Subcutaneous adipose tissue (tissue), 4 donors: ENCODE data around the gene GSTA5. TPM values are rescaled to one million over a fixed set of nuclear protein-coding genes. Genes with fewer than 3 reads are reported as not detected.

ENCODE experiments used
- total RNA-seq, 4 donors: library from RNA; depleted of rRNA; stranded (reverse); fragments of >200 nt; gene quantifications; one replicate each; pipeline ENCODE4 v1.1.0, GENCODE V29; 2016
- TF ChIP-seq, protein P1 (sequence below): fragments of 450-650 bp; IDR thresholded peaks from one replicate; pipeline ENCODE4 v1.5.1; 2016; ENCODE audit warnings: low read depth, mild to moderate bottlenecking, control low read depth, antibody characterized with exemption, moderate library complexity

The GSTA5 gene
- total RNA-seq = not detected

DNA sequence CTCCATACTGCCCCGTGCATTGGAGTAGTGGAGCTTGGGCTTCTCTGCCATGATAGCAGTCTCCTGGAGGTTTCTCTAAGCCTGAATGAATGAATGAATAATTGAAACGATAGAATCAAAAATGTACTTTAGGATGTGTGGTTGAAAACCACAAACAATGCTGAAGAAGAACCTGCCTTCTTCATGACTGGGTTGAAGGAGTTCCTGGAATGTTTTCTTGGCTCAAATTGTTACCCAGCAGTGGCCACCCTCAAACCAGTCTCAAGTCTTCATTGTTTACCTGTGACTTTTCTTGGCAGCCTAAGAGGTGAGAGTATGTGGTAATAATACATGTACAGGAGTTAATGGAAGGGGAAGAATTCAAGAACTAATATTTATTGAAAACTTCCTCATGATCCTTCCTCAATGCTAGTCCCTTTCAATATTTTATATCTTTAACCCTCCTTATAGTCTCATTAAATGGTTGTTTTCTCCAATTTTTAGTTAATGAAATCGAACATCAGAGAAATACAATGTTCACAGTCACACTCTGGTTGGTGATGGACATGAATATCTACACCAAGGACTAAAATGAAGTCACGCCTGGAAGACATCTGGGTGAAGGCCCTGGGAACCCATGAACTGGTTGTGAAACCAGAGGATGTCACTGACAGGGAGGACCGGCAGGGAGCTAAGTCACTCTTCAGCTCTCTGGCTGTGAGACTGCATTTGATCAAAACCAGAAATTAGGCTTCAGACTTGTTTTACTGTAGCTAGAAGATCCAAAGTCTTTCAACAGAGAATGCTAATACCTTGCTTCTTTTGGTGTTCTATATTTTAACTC is at the start of gene GSTA5:
TSS of gene GSTA5 (minus strand) at position 51 of the 823 bp plus-strand sequence.
- TF ChIP-seq, protein P1, sequence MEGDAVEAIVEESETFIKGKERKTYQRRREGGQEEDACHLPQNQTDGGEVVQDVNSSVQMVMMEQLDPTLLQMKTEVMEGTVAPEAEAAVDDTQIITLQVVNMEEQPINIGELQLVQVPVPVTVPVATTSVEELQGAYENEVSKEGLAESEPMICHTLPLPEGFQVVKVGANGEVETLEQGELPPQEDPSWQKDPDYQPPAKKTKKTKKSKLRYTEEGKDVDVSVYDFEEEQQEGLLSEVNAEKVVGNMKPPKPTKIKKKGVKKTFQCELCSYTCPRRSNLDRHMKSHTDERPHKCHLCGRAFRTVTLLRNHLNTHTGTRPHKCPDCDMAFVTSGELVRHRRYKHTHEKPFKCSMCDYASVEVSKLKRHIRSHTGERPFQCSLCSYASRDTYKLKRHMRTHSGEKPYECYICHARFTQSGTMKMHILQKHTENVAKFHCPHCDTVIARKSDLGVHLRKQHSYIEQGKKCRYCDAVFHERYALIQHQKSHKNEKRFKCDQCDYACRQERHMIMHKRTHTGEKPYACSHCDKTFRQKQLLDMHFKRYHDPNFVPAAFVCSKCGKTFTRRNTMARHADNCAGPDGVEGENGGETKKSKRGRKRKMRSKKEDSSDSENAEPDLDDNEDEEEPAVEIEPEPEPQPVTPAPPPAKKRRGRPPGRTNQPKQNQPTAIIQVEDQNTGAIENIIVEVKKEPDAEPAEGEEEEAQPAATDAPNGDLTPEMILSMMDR = no peak

DNA sequence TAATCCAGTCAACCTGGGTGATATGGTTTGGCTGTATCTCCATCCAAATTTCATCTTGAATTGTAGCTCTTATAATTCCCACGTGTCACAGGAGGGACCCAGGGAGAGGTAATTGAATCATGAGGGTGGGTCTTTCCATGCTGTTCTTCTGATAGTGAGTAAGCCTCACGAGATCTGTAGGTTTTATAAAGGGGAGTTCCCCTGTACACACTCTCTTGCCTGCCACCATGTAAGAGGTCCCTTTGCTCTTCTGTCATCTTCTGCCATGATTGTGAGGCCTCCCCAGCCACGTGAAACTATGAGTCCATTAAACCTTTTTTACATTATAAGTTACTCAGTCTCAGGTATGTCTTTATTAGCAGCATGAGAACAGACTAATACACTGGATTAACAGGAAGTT is 49.4 kb upstream of the GSTA5 start:
- TF ChIP-seq, protein P1 = no peak

DNA sequence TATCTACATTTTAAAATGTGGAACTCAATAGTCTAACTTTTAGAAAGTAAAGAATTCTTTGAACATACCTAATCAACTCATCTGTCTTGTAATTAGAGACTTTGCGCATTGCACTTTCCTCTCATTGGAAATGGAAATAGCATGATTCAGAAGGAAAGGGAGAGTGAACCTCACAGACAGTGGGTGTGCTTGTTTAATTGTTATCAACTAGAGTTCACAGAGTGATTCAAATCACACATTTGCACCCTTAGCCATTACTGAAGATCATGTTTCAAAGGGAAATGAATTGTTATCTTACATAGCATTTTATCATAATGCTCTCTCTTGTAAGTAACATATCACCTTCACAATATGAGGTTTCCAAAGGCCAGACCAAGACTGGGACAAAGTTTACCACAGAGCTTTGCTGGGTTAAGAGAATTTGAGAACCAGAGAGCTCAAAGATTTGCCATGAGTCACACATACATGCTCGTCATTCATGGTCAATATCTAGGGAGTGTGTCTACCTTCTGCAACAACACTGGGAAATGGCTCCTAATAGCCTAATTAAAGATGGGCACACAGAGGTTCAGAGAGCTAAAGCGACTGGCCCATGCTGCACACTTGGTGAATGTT is 47.4 kb upstream of the GSTA5 start:
- TF ChIP-seq, protein P1 = no peak

DNA sequence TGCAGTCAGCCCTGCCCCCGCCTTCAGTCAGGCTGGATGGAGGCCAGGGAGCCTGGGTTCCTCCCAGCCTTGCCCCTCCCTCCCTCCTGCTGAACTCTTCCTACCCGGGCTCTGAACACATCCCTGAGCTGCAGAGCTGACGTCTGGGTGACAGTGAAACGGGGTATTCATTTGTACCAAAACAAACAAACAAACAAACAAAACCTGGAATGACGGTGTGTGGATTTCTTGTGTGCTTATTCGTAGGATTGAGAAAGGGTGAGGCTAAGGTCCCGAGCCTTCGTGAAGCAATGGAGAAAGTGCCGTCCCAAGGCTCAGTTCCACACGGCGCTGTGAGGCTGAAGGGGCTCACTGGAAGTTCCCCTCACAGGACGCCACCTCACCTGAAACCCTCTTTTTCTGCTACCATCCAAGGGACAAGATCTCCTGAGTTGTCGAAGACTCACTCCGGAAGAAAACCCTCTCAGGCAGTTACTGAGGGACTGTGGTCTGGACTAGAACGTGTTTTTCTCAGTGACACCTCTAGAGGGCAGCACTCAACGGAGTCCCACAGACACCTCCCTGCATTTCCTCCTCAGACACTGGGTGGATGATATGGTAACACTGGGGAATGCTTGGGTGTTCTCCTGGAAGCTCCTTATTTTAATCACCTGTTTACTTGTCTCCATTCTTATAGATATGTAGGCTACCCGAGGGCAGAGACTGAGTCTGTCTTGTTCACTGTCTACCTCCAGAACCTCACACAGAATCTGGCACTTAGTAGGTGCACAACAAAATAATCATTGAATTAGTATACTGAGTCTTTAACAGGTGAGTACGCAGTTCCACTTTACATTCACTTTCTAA is 41.6 kb upstream of the GSTA5 start:
- TF ChIP-seq, protein P1 = no peak

DNA sequence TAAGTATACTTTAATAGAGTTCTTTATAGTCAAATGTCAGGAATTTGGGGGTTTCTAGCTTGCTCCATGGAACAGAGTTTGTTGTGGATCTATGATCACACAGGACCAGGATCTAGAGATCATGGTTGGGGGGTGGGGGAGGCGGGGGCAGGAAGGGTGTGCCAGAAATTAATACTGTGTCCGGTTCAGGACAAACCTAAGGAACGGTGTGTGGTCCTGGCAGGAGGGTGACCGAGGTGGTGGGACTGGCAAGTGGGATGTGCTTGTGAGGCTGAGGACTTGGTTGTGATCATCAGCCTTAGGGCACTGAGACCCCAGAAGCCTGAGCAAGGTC is 41.0 kb upstream of the GSTA5 start:
- TF ChIP-seq, protein P1 = no peak

DNA sequence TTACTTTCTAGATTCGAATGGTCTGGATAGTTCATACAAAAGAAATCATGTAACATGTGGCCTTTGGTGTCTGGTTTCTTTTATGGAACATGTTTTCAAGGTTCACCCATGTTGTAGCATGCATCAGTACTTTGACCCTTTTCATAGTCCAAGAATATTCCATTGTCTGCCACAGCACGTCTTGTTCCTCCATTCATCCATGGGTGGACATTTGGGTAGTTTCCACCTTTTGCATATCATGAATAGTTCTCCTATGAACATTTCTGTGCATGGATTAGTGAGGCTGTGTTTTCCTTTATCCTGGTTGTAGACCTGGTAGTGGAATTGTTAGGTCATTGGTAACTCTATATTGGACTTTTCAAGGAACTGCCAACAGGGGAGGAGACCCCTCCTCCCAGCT is 37.2 kb upstream of the GSTA5 start:
- TF ChIP-seq, protein P1 = no peak

DNA sequence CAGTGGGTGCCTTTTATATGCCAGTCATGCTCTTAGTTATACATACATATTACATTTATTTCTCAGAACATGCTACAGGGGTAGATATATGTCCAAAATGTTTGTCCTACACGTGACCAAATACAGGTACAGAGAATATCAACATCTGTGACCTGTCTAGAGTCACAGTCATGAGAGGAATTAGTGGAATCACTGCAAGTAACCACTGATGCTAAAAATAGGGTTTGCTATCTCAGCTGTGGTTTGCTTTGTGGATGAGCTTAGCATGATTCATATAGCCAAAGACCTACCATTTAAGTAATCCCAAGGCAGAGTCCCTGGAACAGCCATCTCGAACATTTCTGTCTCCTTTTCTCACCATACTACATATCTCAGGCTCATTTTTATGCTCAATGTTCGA is 36.6 kb upstream of the GSTA5 start:
- TF ChIP-seq, protein P1 = no peak
